IPS-18c (cell line): ENCODE data around the gene HAND2.

Experiments
- H3K4me3 ChIP-seq: 2 replicates; pipeline ENCODE4 v1.7.0; 2013; ENCODE audit warnings: low read depth, mild to moderate bottlenecking, low read length, moderate library complexity; ENCODE audit not compliant: insufficient read depth
- H3K9me3 ChIP-seq: one replicate; pipeline ENCODE4 v1.6.1; 2013; ENCODE audit warnings: mild to moderate bottlenecking, low read length, moderate library complexity; ENCODE audit not compliant: control insufficient read depth, insufficient read depth

Gene HAND2

GRCh38 chr4:173529477-173530325, at the start of gene HAND2:
Gene HAND2, minus strand, starts transcription at chr4:173530229. Its CDS starts 940 bp downstream, at chr4:173529289.
- Histone ChIP-seq H3K9me3 (peaks cover 2% of the 10 kb centered on the region), H3K4me3 (peak within 1 kb of the TSS; percentile 38; the same call in 1 of the 2 replicates)

DNA sequence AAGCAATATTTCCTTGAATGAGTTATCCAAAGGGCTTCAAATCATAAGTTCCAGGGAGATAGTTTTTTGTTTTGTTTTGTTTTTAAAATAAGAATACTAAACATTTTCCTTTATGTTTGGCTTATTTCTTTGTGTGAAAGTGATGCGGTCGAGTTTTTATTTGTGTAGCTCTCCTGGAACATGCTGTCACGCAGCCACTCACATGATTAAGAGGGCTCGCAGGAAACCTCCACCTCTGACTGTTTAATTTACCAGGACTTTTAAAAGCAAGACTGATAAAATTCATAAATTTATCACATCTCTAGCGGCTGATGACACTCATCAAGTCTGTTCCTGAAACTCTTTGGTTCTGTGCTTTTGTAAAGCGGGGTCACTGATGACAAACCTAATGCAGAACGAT, 48.9 kb upstream of the HAND2 start:
- H3K4me3 ChIP-seq, result no peak overlapping the region
- no peaks in the 10 kb centered on the region for H3K9me3 ChIP-seq

GRCh38 chr4:173577963-173578362, 47.9 kb upstream of the HAND2 start:
- Histone ChIP-seq H3K9me3 (no peaks in the 10 kb centered on the region), H3K4me3 (no peak overlapping the region)

- no peak overlapping the region for H3K4me3 ChIP-seq
- no peaks in the 10 kb centered on the region for H3K9me3 ChIP-seq
These were observed 45.6 kb upstream of the HAND2 start for GRCh38 chr4:173575482-173576152.

DNA sequence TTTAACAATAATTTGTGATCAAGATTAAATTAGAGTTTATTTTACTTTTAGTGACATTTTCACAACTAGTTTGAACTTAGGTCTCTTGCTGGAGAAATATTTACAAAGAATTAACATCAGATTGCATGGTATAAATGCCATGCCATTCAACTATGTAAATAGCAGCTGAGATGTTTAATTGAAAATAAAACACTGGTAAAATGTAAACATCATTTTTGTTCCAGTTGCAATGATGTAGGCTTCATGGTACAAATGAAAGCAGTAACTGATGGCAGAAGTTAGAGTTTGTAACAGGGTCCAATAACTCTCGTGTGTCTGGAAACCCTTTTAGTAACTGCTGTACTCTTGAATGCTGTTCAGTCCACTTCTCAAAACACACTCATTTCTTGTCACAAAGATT, 43.7 kb upstream of the HAND2 start:
- H3K9me3 ChIP-seq, result no peaks in the 10 kb centered on the region

GRCh38 chr4:173573286-173573685, 43.3 kb upstream of the HAND2 start:
- Histone ChIP-seq H3K4me3 (no peak overlapping the region), H3K9me3 (no peaks in the 10 kb centered on the region)

More for the DNA sequence above, 43.7 kb upstream of the HAND2 start:
- no peak overlapping the region for H3K4me3 ChIP-seq

GRCh38 chr4:173572493-173573129, 42.6 kb upstream of the HAND2 start:
- no peak overlapping the region for H3K4me3 ChIP-seq
- H3K9me3 ChIP-seq, result no peaks in the 10 kb centered on the region

GRCh38 chr4:173571620-173572019, 41.6 kb upstream of the HAND2 start:
- Histone ChIP-seq H3K4me3 (no peak overlapping the region), H3K9me3 (no peaks in the 10 kb centered on the region)

- Histone ChIP-seq H3K4me3 (no peak overlapping the region), H3K9me3 (no peaks in the 10 kb centered on the region)
These were observed 35.3 kb upstream of the HAND2 start for GRCh38 chr4:173565281-173565680.

DNA sequence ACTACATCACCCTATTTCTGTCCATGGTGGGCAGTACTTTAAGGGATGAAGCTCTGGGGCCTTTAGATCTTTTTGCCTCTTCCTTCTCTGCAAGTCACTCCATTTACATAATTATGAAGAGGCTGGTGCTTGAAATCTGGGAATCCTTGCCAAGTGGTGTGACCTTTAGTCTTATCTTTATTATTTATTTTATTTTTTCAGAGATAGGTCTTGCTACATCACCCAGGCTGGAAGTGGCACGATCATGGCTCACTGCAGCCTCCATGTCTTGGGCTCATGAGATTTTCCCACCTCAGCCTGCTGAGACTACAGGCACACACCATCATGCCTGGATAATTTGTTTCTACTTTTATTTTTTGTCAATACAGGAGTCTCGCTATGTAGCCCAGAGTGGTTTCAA, 34.4 kb upstream of the HAND2 start:
- no peaks in the 10 kb centered on the region for H3K9me3 ChIP-seq
- H3K4me3 ChIP-seq, result no peak overlapping the region

GRCh38 chr4:173560896-173561295, 30.9 kb upstream of the HAND2 start:
- Histone ChIP-seq H3K9me3 (no peaks in the 10 kb centered on the region), H3K4me3 (no peak overlapping the region)

DNA sequence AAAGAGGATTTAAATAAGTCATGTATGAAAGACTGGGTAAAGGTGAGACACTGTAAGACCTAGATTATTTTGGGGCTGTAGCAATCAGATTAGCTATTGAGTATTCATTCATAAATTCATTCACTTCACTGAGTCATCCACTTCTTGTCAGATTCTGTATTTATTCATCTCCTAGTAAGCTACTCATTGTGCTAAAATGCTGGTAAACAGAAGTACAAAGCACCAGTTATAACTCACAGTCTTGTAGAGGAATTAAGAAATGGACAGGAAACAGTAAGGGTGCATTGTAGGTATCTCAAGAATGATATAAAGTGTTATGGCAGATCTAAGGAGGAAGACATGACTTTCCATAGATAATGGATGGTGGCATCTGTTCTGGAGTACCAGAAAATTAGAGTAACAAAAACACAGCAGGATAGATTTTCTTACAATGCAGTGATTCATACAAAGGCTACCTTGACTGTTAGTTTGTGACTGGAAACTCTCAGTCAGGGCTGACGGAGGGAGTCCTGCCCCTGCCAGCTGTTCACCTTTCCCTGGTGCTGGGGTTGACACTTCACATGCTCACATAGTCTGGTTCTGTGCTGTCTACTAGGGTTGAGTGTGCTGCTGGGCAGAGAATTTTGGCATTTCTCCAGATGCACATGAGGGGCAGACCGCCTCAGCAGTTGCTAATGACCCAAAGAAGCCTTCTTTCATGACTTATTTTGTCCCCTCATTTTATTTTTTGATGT, 26.5 kb upstream of the HAND2 start:
- no peak overlapping the region for H3K4me3 ChIP-seq
- H3K9me3 ChIP-seq, result no peaks in the 10 kb centered on the region

DNA sequence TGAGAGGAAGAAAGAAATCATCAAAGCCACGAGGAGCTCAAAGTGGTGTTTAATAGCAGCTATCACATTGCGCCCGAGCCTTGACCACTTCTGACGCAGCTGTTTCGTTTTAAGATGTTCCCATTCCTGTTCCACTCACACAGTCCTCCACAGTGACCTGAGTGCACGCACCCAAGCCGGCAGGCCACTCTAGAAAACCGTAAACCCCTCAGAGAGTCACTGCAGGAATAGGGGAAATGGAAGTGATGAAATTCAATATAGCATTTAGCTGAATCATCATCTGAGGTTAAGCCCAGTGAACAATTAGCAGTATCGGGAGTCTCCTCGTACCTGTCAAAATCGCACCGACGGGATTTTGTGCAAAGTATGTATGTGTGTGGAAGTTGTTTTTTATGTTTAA, 17.9 kb upstream of the HAND2 start:
- no peak overlapping the region for H3K4me3 ChIP-seq
- H3K9me3 ChIP-seq, result peaks cover 3% of the 10 kb centered on the region

- no peak overlapping the region for H3K4me3 ChIP-seq
- peaks cover 3% of the 10 kb centered on the region for H3K9me3 ChIP-seq
These were observed 16.7 kb upstream of the HAND2 start for GRCh38 chr4:173546776-173547175.

DNA sequence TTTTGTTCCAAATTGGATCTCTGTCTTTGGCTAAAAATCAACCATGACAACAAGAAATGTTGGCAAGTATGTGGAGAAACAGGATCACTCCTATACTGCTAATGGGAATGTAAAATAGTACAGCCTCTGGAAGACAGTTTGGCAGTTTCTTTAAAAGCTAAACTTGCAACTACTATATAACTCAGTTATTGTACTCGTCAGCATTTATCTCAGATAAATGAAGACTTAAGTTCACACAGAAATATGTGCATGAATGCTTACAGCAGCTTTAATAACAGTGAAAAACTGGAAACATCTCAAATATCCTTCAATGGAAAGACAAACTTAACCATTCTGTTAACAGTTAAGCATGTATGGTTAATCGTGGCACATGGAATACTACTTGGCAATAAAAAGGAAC, 15.4 kb upstream of the HAND2 start:
- Histone ChIP-seq H3K4me3 (no peak overlapping the region), H3K9me3 (peaks cover 3% of the 10 kb centered on the region)

DNA sequence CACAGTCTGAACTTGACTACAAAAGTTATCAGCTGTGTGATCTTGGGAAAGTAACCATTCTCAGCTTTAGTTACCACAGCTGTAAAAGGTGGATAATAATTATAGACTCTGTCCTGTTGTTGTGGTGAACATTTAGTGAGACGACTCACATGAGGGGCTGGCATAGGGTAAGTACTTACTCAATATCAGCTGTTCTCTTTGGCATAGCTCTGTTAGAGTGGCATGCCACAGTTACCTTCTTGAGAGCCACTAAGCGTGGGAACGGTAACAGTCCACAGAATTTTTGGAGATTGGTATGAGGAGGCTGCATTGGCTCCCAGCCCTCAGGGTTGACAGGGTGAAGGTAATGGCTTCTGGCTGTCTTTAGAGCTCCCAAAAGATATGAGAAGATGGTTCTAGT, 13.2 kb upstream of the HAND2 start:
- no peaks in the 10 kb centered on the region for H3K9me3 ChIP-seq
- no peak overlapping the region for H3K4me3 ChIP-seq

GRCh38 chr4:173539986-173540385, 10.0 kb upstream of the HAND2 start:
- H3K4me3 ChIP-seq, result no peak overlapping the region
- H3K9me3 ChIP-seq, result no peaks in the 10 kb centered on the region
